Stomach (tissue), 9 donors: Measurements from ENCODE around the gene CCDC88C. TPM values are rescaled to one million over a fixed set of nuclear protein-coding genes. Genes with fewer than 3 reads are reported as not detected.
A peak's percentile ranks its signal among the peaks of the same experiment; 100 is the strongest.

Experiments used
- DNase-seq, 2 donors: peaks; one replicate each; pipeline versions ENCODE4 v3.0.0 to v3.0.0-alpha.2; 2013 to 2019
- H3K27ac ChIP-seq, 5 donors: fragments of 200-600 bp in 4 of 5; sonication (generic) in 4 of 5; one replicate each; pipeline ENCODE4 v1.5.1; 2013 to 2019; ENCODE audit warnings: mild to moderate bottlenecking in 1 of 5, moderate library complexity in 1 of 5
- H3K27me3 ChIP-seq, 3 donors: fragments of 200-600 bp; sonication (generic); one replicate each; pipeline ENCODE4 v1.5.1; 2017 to 2019; ENCODE audit warnings: mixed run types in 1 of 3
- H3K36me3 ChIP-seq, 4 donors: fragments of 200-600 bp; sonication (generic); 1 replicate in 3 of 4; 2 replicates in 1 of 4; pipeline ENCODE4 v1.5.1; 2016 to 2019
- H3K4me1 ChIP-seq, 4 donors: fragments of 200-600 bp; sonication (generic); one replicate each; pipeline ENCODE4 v1.5.1; 2016 to 2019
- H3K4me3 ChIP-seq, 4 donors: fragments of 200-600 bp; sonication (generic) in 3 of 4; one replicate each; pipeline ENCODE4 v1.5.1; 2016 to 2019; ENCODE audit warnings: mild to moderate bottlenecking in 1 of 4
- H3K9me3 ChIP-seq, 4 donors: fragments of 200-600 bp; sonication (generic); one replicate each; pipeline ENCODE4 v1.5.1; 2016 to 2019
- EP300 ChIP-seq: sonication (generic); formaldehyde crosslinking; IDR thresholded peaks from one replicate; pipeline ENCODE4 v1.6.1; 2017; ENCODE audit warnings: antibody characterized with exemption
- POLR2A ChIP-seq, 4 donors: fragments of 450-650 bp; IDR thresholded peaks; one replicate each; pipeline ENCODE4 v1.6.1; 2016; ENCODE audit warnings: antibody characterized with exemption in 4 of 4, control low read depth in 2 of 4, mild to moderate bottlenecking in 1 of 4, moderate library complexity in 1 of 4
- POLR2AphosphoS5 ChIP-seq, 3 donors: sonication (generic); formaldehyde crosslinking; IDR thresholded peaks; one replicate each; pipeline ENCODE4 v1.6.1; 2016; ENCODE audit warnings: antibody characterized with exemption in 3 of 3
- WGBS, 5 donors: extraction: QIAGEN DNeasy Blood & Tissue Kit in 3 of 5; methylation state at CpG; one replicate each; pipeline versions ENCODE4 v1.1.5 to v1.1.7; 2013 to 2018; 5-methylcytosine and 5-hydroxymethylcytosine counted together
- intact Hi-C: fragments of 100-400 bp; cut with DNase I; formaldehyde crosslinking; loops from one replicate; pipeline ENCODE4 v1.15.1; 2023; ENCODE audit warnings: low total_unique reads
- polyA plus RNA-seq, 3 donors: library from polyadenylated mRNA; stranded (reverse); fragments of 200-250 nt; gene quantifications; one replicate each; pipeline ENCODE4 v1.2.3, GENCODE V29; 2013
- total RNA-seq, 5 donors: library from RNA; depleted of rRNA; stranded (reverse); fragments of >200 nt; gene quantifications; one replicate each; pipeline versions ENCODE4 v1.1.0 to v1.2.3, GENCODE V29; 2014 to 2016
- TF ChIP-seq, protein P1 (sequence below), 7 experiments: fragments of 450-650 bp in 4 of 7; fragments of 200-600 bp in 3 of 7; sonication (generic) in 3 of 7; IDR thresholded peaks; one replicate each; pipeline ENCODE4 v1.5.1; 2016 to 2019; ENCODE audit warnings: antibody characterized with exemption in 7 of 7, control low read depth in 2 of 7, mild to moderate bottlenecking in 1 of 7
- donor health status: healthy with polysubstance abuse.
- donor health status: Bipolar disorder and iron deficiency.
- donor health status: healthy.

Gene CCDC88C
- total and polyA plus RNA-seq, 8 donors = 10.5 to 66.9 (median 22.3) TPM

DNA sequence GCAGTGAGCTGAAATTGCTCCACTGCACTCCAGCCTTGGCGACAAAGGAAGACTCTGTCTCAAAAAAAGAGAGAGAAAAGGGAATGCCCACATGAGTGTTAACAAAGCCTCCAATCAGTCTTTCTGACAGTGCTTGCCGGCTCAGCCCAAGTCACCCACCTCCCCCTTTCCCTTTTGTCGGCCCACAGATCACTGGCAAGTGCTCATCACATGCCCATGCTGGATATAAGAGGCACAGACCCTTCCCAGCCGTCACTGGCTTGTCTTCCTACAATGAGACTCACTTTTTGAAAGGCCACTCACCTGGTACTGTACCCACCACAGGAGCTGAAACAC is 70.8 kb downstream of the CCDC88C start:
- H3K36me3 ChIP-seq = peaks cover 0 to 10% (median 3%) of the 10 kb centered on the region in 4 donors
- H3K9me3 ChIP-seq = no peaks in the 10 kb centered on the region
- no peak overlapping the region for H3K4me3 ChIP-seq
- peak overlapping the region in 1 of 5 donors; percentile 46 for H3K27ac ChIP-seq
- H3K4me1 ChIP-seq = peaks cover 23 to 47% (median 35%) of the 10 kb centered on the region in 4 donors
- 85 to 92% (median 87%) methylated on average over 4 of the region's 4 CpGs for WGBS, 5 donors
- no peaks in the 10 kb centered on the region for H3K27me3 ChIP-seq
- intact Hi-C loops = no loop called here
- DNase-seq = no peak
- no peak for TF ChIP-seq EP300
- no peak for TF ChIP-seq POLR2A (IDR thresholded peaks at IDR 0.05)
- no peak for TF ChIP-seq POLR2AphosphoS5 (IDR thresholded peaks at IDR 0.05)
- TF ChIP-seq, protein P1, sequence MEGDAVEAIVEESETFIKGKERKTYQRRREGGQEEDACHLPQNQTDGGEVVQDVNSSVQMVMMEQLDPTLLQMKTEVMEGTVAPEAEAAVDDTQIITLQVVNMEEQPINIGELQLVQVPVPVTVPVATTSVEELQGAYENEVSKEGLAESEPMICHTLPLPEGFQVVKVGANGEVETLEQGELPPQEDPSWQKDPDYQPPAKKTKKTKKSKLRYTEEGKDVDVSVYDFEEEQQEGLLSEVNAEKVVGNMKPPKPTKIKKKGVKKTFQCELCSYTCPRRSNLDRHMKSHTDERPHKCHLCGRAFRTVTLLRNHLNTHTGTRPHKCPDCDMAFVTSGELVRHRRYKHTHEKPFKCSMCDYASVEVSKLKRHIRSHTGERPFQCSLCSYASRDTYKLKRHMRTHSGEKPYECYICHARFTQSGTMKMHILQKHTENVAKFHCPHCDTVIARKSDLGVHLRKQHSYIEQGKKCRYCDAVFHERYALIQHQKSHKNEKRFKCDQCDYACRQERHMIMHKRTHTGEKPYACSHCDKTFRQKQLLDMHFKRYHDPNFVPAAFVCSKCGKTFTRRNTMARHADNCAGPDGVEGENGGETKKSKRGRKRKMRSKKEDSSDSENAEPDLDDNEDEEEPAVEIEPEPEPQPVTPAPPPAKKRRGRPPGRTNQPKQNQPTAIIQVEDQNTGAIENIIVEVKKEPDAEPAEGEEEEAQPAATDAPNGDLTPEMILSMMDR (IDR thresholded peaks at IDR 0.05) = no peak

DNA sequence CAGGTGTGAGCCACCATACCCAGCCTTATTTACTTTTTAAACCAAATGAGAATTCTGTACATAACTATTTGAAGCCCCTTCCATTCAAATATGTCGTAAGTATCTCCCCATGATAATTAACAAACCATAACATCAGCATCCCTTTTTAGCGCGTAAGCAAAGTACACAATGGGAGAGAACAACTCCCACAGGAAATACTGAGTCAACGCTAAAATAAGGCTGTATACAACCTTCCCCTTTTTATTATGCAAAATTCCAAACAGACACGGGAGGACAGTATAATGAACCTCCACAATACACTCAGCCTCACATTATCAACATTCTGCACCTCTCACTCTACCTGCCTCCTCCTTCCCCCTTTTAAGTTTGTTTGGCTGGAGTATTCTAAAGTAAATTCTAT is 73.5 kb downstream of the CCDC88C start:
- whole genome bisulfite sequencing, 5 donors = 64 to 87% (median 76%) methylated on average over 5 of the region's 5 CpGs
- Histone ChIP-seq H3K9me3 (no peaks in the 10 kb centered on the region), H3K36me3 (peaks cover 0 to 34% (median 23%) of the 10 kb centered on the region in 4 donors)

DNA sequence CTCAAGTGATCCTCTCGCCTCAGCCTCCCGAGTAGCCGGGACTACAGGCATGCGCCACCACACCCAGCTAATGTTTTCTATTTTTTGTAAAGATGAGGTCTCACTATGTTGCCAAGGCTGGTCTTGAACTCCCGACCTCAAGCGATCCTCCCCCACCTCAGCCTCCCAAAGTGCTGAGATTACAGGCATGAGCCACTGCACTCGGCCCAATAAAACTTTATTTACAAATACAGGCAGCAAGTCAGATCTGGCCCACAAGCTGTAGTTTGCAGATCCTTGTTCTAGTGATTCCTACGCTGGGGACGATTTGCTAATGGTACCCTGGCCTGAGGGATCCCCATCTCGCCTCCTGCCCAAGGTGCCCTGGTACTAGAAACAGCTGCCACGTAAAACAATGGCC is 74.6 kb downstream of the CCDC88C start:
- no peak for TF ChIP-seq POLR2A (IDR thresholded peaks at IDR 0.05)
- no peak for TF ChIP-seq POLR2AphosphoS5 (IDR thresholded peaks at IDR 0.05)
- TF ChIP-seq, protein P1 (IDR thresholded peaks at IDR 0.05) = no peak
- TF ChIP-seq EP300 = no peak
- peaks cover 0 to 12% (median 6%) of the 10 kb centered on the region in 4 donors for H3K4me1 ChIP-seq
- H3K36me3 ChIP-seq = peaks cover 4 to 45% (median 33%) of the 10 kb centered on the region in 4 donors
- H3K27ac ChIP-seq = no peak overlapping the region
- H3K27me3 ChIP-seq = no peaks in the 10 kb centered on the region
- intact Hi-C loops = no loop called here
- DNase-seq = no peak
- 88 to 98% (median 95%) methylated on average over 10 to 11 of the region's 11 CpGs for WGBS, 5 donors
- H3K4me3 ChIP-seq = no peak overlapping the region
- no peaks in the 10 kb centered on the region for H3K9me3 ChIP-seq

More for the DNA sequence above, 73.5 kb downstream of the CCDC88C start:
- intact Hi-C loops = no loop called here
- Histone ChIP-seq H3K4me3 (no peak overlapping the region), H3K4me1 (peaks cover 5 to 21% (median 14%) of the 10 kb centered on the region in 4 donors), H3K27ac (no peak overlapping the region), H3K27me3 (no peaks in the 10 kb centered on the region)
- no peak for DNase-seq
- no peak for TF ChIP-seq POLR2A (IDR thresholded peaks at IDR 0.05)
- no peak for TF ChIP-seq EP300
- TF ChIP-seq, protein P1 (IDR thresholded peaks at IDR 0.05) = no peak
- TF ChIP-seq POLR2AphosphoS5 (IDR thresholded peaks at IDR 0.05) = no peak

DNA sequence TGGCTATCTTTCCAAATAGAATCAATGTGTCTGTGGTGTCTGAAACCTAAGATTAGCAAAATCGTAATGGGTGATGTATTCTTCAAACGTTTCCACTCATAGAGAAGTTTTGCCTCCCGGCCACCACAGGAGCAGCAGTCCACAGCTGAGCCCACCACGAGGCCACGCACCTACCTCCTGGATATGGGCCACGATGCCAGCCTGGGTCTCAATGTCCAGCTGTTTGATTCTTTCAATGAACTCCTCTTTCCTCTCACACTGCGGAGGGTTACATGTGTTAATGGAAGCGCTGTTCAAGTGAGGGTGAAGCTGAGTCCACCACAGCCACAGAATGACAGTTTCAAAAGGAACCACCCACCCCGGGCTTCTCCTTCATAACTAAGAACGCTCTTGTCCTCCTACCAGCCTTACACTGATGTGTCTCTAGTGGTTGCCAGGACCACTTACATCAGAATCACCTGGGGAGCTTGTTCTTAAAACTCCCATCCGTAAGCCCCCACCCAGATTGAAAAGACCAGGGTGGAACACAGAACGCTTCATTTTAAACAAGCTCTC is 75.3 kb downstream of the CCDC88C start:
- no peaks in the 10 kb centered on the region for H3K27me3 ChIP-seq

More for the DNA sequence above, 75.3 kb downstream of the CCDC88C start:
- Histone ChIP-seq H3K36me3 (peaks cover 9 to 52% (median 41%) of the 10 kb centered on the region in 4 donors), H3K9me3 (no peaks in the 10 kb centered on the region), H3K4me3 (no peak overlapping the region), H3K27ac (no peak overlapping the region), H3K4me1 (peaks cover 0 to 12% (median 6%) of the 10 kb centered on the region in 4 donors)
- no peak for DNase-seq
- WGBS, 5 donors = 86 to 91% (median 89%) methylated on average over 12 of the region's 12 CpGs
- intact Hi-C loops = no loop called here
- TF ChIP-seq EP300 = no peak
- no peak for TF ChIP-seq POLR2AphosphoS5 (IDR thresholded peaks at IDR 0.05)
- TF ChIP-seq, protein P1 (IDR thresholded peaks at IDR 0.05) = no peak
- no peak for TF ChIP-seq POLR2A (IDR thresholded peaks at IDR 0.05)
